HepG2 (cell line): ENCODE measurements around the gene DEUP1. TPM values are rescaled to one million over a fixed set of nuclear protein-coding genes. Genes with fewer than 3 reads are reported as not detected.

Source experiments
- ATAC-seq: fragments of 200-7000 bp; cut with Tn5 transposase; 3 replicates; pipeline ENCODE4 v1.9.1; 2020; ENCODE audit warnings: mild to moderate bottlenecking, moderate library complexity
- BruUV-seq: library from RNA; stranded (reverse); fragments of 400-500 nt; replicated peaks from 2 replicates; lab custom pipeline; 2021; lab: Mats Ljungman, UMichigan
- CTCF ChIA-PET: fragments of 300-600 bp; formaldehyde crosslinking; extraction: SDS; loops from one replicate; lab custom pipeline; 2021; ENCODE audit warnings: low total read pairs, inconsistent platforms, low intra/inter-chr PET ratio; lab: Yijun Ruan, JAX
- POLR2A ChIA-PET: fragments of 350-600 bp; sonication (Branson Sonifier 250); formaldehyde crosslinking; loops from one replicate; lab custom pipeline; 2020; ENCODE audit warnings: antibody characterized with exemption, inconsistent platforms; lab: Yijun Ruan, JAX
- DNase-seq: peaks from one replicate; pipeline ENCODE4 v3.0.0-alpha.2; 2015; ENCODE audit warnings: low spot score
- FAIRE-seq: peaks from 3 replicates; lab custom pipeline; 2011; peaks lifted over from hg19 to GRCh38; lab: Jason Lieb, UNC
- H2AFZ ChIP-seq: one replicate; pipeline ENCODE4 v1.6.1; 2011; ENCODE audit warnings: low read length, inconsistent platforms
- H3K27ac ChIP-seq: fragments of 300-600 bp; 3 replicates; pipeline ENCODE4 v1.8.0; 2011; ENCODE audit warnings: mixed run types, mild to moderate bottlenecking, mixed read lengths, low read length, inconsistent platforms; ENCODE audit not compliant: insufficient read depth; ENCODE audit errors: extremely low read length
- H3K27me3 ChIP-seq, 2 experiments: fragments of 200-600 bp in 1 of 2; 2 replicates in 1 of 2; 3 replicates in 1 of 2; pipeline versions ENCODE4 v1.6.0 to v1.8.0; 2011; ENCODE audit warnings: low read length in 2 of 2, mild to moderate bottlenecking in 2 of 2, moderate library complexity in 2 of 2, inconsistent platforms in 1 of 2; ENCODE audit not compliant: insufficient read depth in 2 of 2, control insufficient read depth in 1 of 2
- H3K36me3 ChIP-seq, 2 experiments: fragments of 200-600 bp in 1 of 2; replicated peaks in 1 of 2; 2 replicates in 1 of 2; 3 replicates in 1 of 2; pipeline versions ENCODE4 v1.5.1 to v1.8.0; 2011; ENCODE audit warnings: low read length in 2 of 2, inconsistent platforms in 1 of 2; ENCODE audit not compliant: insufficient read depth in 2 of 2, control insufficient read depth in 1 of 2
- H3K4me1 ChIP-seq: 2 replicates; pipeline ENCODE4 v1.5.1; 2012; ENCODE audit warnings: low read length, inconsistent platforms; ENCODE audit not compliant: insufficient read depth
- H3K4me2 ChIP-seq: 2 replicates; pipeline ENCODE4 v1.6.0; 2011; ENCODE audit warnings: low read depth, low read length, inconsistent platforms
- H3K4me3 ChIP-seq, 3 experiments: fragments of 200-600 bp in 1 of 3; sonication (generic), shearing (Covaris generic) in 1 of 3; replicated peaks in 1 of 3; 2 replicates each; pipeline ENCODE4 v1.5.1; 2011 to 2016; ENCODE audit warnings: low read length in 3 of 3, inconsistent platforms in 2 of 3, low read depth in 2 of 3, mild to moderate bottlenecking in 2 of 3, control low read depth in 1 of 3, mixed read lengths in 1 of 3; ENCODE audit not compliant: insufficient read depth in 1 of 3
- H3K79me2 ChIP-seq: one replicate; pipeline ENCODE4 v1.6.1; 2011; ENCODE audit warnings: low read length, inconsistent platforms; ENCODE audit not compliant: insufficient read depth
- H3K9ac ChIP-seq: 2 replicates; pipeline ENCODE4 v1.6.0; 2011; ENCODE audit warnings: mild to moderate bottlenecking, low read depth, low read length, inconsistent platforms; ENCODE audit not compliant: insufficient read depth
- H3K9me3 ChIP-seq: 2 replicates; pipeline ENCODE4 v1.5.1; 2012; ENCODE audit warnings: mild to moderate bottlenecking, low read length
- H4K20me1 ChIP-seq: 2 replicates; pipeline ENCODE4 v1.6.0; 2011; ENCODE audit warnings: inconsistent platforms, mild to moderate bottlenecking, low read length, moderate library complexity; ENCODE audit not compliant: insufficient read depth
- ARNTL ChIP-seq: sonication (generic); formaldehyde crosslinking; IDR thresholded peaks from 2 replicates; pipeline ENCODE4 v1.4.0; 2020; ENCODE audit warnings: mild to moderate bottlenecking, missing genetic modification reagents
- ATAD3A ChIP-seq: sonication (generic); formaldehyde crosslinking; IDR thresholded peaks from 2 replicates; pipeline ENCODE4 v1.4.0; 2020; ENCODE audit warnings: missing genetic modification reagents
- GPN1 ChIP-seq: sonication (generic); formaldehyde crosslinking; IDR thresholded peaks from 2 replicates; pipeline ENCODE4 v1.5.1; 2020; ENCODE audit warnings: missing genetic modification reagents, borderline replicate concordance
- PPARG ChIP-seq: conservative IDR thresholded peaks from 2 replicates; pipeline ENCODE4 v1.6.1; 2016; ENCODE audit warnings: missing biosample characterization, missing genetic modification reagents
- SKIL ChIP-seq: sonication (generic); formaldehyde crosslinking; IDR thresholded peaks from 2 replicates; pipeline ENCODE4 v1.8.0; 2022; ENCODE audit warnings: missing genetic modification reagents, mild to moderate bottlenecking, moderate library complexity, borderline replicate concordance
- SMAD1 ChIP-seq: sonication (generic); formaldehyde crosslinking; IDR thresholded peaks from 2 replicates; pipeline ENCODE4 v1.4.0; 2020; ENCODE audit warnings: missing genetic modification reagents, low read depth, mild to moderate bottlenecking, borderline replicate concordance
- STAG1 ChIP-seq: sonication (generic); formaldehyde crosslinking; IDR thresholded peaks from 2 replicates; pipeline ENCODE4 v1.4.0; 2020; ENCODE audit warnings: missing genetic modification reagents
- TBL1XR1 ChIP-seq: fragments of 150-350 bp; IDR thresholded peaks from 2 replicates; pipeline ENCODE4 v1.6.1; 2014; ENCODE audit warnings: borderline replicate concordance, low read length; ENCODE audit not compliant: partially characterized antibody
- TCF7L2 ChIP-seq: IDR thresholded peaks from 2 replicates; pipeline ENCODE4 v1.6.1; 2011; ENCODE audit warnings: mild to moderate bottlenecking, low read depth, low read length, moderate library complexity
- TRIM24 ChIP-seq: sonication (generic); formaldehyde crosslinking; IDR thresholded peaks from 2 replicates; pipeline ENCODE4 v1.8.0; 2022; ENCODE audit warnings: mild to moderate bottlenecking, missing genetic modification reagents
- ZNF598 ChIP-seq: sonication (generic); formaldehyde crosslinking; IDR thresholded peaks from 2 replicates; pipeline ENCODE4 v1.5.1; 2020; ENCODE audit warnings: mild to moderate bottlenecking, missing genetic modification reagents, borderline replicate concordance
- ZNF710 ChIP-seq: sonication (generic); formaldehyde crosslinking; IDR thresholded peaks from 2 replicates; pipeline ENCODE4 v1.5.0; 2020; ENCODE audit warnings: mild to moderate bottlenecking, missing genetic modification reagents, borderline replicate concordance
- WGBS: methylation state at CpG from one replicate; pipeline ENCODE4 v1.1.6; 2017; ENCODE audit warnings: low lambda C conversion rate; 5-methylcytosine and 5-hydroxymethylcytosine counted together
- in situ Hi-C: cut with HindIII; loops from 2 replicates; pipeline ENCODE4 v1.10.0; 2017; ENCODE audit warnings: low pct_unique_long_range_greater_than_20kb; ENCODE audit not compliant: extremely low pct_ligation_motif_present
- intact Hi-C: fragments of 100-400 bp; cut with micrococcal nuclease; formaldehyde crosslinking; loops from one replicate; pipeline ENCODE4 v1.10.0; 2022; ENCODE audit not compliant: unreplicated experiment
- polyA plus RNA-seq, 8 experiments: library from polyadenylated mRNA; depleted of rRNA in 3 of 8; stranded (reverse) in 7 of 8; unstranded in 1 of 8; fragments of >200 nt; fragmentation: Illumina TruSeq in 4 of 8; extraction: Trizol in 4 of 8; gene quantifications; 2 replicates each; pipeline versions ENCODE4 v1.2.1 to v1.2.3, GENCODE V29; 2011 to 2016; ENCODE audit warnings: low read depth in 4 of 8, missing spikeins in 1 of 8, mixed read lengths in 1 of 8; ENCODE audit not compliant: insufficient read depth in 1 of 8
- total RNA-seq, 5 experiments: library from RNA; depleted of rRNA; stranded (reverse); fragments of >200 nt; fragmentation: Illumina TruSeq; extraction: Trizol; gene quantifications; 2 replicates each; pipeline ENCODE4 v1.2.3, GENCODE V29; 2016; ENCODE audit warnings: low read depth in 1 of 5
- TF ChIP-seq, protein P1 (sequence below): sonication (generic); formaldehyde crosslinking; IDR thresholded peaks from 2 replicates; pipeline ENCODE4 v1.5.1; 2020; ENCODE audit warnings: missing genetic modification reagents, mild to moderate bottlenecking, borderline replicate concordance
- TF ChIP-seq, protein P2 (sequence below): sonication (generic); formaldehyde crosslinking; IDR thresholded peaks from 2 replicates; pipeline ENCODE4 v1.5.0; 2020; ENCODE audit warnings: mild to moderate bottlenecking, missing genetic modification reagents

Gene DEUP1
- total and polyA plus RNA-seq, 2 of the 13 experiments (the other 11 are each of a cell fraction or from before 2014, with no cell fraction given): not detected

GRCh38 chr11:93287434-93287833, 43.1 kb upstream of the DEUP1 start:
- intact Hi-C loops (no loop called here), in situ Hi-C loops (no loop called here)
- no peak overlapping the region for H3K4me2 ChIP-seq
- BruUV-seq: no TSS peak
- no peaks in the 10 kb centered on the region for H3K36me3 ChIP-seq
- H4K20me1 ChIP-seq: no peaks in the 10 kb centered on the region
- DNase-seq (no peak), FAIRE-seq (no peak), ATAC-seq (no peak)
- no peak overlapping the region for H3K27ac ChIP-seq
- TF ChIP-seq TCF7L2 (no peak), ZNF598 (CRISPR knock-in tag) (no peak), STAG1 (CRISPR knock-in tag) (no peak), TBL1XR1 (no peak), SMAD1 (CRISPR knock-in tag) (no peak), ZNF710 (CRISPR knock-in tag) (no peak), ARNTL (CRISPR knock-in tag) (no peak), PPARG (CRISPR knock-in tag) (no peak), ATAD3A (CRISPR knock-in tag) (no peak), TRIM24 (no peak), GPN1 (CRISPR knock-in tag) (no peak), SKIL (CRISPR knock-in tag) (no peak)
- TF ChIP-seq, protein P1, sequence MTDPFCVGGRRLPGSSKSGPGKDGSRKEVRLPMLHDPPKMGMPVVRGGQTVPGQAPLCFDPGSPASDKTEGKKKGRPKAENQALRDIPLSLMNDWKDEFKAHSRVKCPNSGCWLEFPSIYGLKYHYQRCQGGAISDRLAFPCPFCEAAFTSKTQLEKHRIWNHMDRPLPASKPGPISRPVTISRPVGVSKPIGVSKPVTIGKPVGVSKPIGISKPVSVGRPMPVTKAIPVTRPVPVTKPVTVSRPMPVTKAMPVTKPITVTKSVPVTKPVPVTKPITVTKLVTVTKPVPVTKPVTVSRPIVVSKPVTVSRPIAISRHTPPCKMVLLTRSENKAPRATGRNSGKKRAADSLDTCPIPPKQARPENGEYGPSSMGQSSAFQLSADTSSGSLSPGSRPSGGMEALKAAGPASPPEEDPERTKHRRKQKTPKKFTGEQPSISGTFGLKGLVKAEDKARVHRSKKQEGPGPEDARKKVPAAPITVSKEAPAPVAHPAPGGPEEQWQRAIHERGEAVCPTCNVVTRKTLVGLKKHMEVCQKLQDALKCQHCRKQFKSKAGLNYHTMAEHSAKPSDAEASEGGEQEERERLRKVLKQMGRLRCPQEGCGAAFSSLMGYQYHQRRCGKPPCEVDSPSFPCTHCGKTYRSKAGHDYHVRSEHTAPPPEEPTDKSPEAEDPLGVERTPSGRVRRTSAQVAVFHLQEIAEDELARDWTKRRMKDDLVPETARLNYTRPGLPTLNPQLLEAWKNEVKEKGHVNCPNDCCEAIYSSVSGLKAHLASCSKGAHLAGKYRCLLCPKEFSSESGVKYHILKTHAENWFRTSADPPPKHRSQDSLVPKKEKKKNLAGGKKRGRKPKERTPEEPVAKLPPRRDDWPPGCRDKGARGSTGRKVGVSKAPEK (CRISPR knock-in tag): no peak
- TF ChIP-seq, protein P2, sequence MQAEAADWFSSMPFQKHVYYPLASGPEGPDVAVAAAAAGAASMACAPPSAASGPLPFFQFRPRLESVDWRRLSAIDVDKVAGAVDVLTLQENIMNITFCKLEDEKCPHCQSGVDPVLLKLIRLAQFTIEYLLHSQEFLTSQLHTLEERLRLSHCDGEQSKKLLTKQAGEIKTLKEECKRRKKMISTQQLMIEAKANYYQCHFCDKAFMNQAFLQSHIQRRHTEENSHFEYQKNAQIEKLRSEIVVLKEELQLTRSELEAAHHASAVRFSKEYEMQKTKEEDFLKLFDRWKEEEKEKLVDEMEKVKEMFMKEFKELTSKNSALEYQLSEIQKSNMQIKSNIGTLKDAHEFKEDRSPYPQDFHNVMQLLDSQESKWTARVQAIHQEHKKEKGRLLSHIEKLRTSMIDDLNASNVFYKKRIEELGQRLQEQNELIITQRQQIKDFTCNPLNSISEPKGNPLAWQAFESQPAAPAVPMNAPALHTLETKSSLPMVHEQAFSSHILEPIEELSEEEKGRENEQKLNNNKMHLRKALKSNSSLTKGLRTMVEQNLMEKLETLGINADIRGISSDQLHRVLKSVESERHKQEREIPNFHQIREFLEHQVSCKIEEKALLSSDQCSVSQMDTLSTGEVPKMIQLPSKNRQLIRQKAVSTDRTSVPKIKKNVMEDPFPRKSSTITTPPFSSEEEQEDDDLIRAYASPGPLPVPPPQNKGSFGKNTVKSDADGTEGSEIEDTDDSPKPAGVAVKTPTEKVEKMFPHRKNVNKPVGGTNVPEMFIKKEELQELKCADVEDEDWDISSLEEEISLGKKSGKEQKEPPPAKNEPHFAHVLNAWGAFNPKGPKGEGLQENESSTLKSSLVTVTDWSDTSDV (CRISPR knock-in tag): no peak
- no peaks in the 10 kb centered on the region for H3K4me1 ChIP-seq
- ChIA-PET CTCF (no interaction called here), POLR2A (no interaction called here)
- no peaks in the 10 kb centered on the region for H3K79me2 ChIP-seq
- H2AFZ ChIP-seq: no peak overlapping the region
- WGBS: 44% methylated on average over 2 of the region's 2 CpGs
- H3K27me3 ChIP-seq: no peaks in the 10 kb centered on the region; a peak in 1 of 5 replicates
- H3K9me3 ChIP-seq: no peaks in the 10 kb centered on the region
- H3K4me3 ChIP-seq: no peak overlapping the region
- no peak overlapping the region for H3K9ac ChIP-seq
